ENCODE results near the gene LPCAT1.

DNA sequence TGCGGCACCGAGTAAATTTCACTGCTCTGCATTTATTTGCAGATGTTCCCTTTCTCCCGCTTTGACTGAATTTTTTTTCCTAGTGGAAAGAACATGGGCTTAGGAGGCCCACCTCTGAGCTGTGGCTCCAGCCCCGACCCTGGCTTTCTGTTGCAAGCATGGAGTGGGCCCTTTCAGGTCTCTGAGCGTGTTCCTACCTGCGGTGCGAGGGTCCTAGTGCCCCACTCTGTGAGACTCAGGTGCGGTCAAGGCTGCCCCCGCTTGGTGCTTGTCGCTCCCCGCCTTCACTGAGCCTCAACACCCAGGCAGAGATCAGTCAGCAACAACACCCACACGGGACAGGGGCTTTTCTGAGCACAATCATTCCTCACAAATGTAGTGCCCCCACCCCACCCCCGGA lies 110.5 kb downstream of the LPCAT1 start:
- TF ChIP-seq, protein P1, sequence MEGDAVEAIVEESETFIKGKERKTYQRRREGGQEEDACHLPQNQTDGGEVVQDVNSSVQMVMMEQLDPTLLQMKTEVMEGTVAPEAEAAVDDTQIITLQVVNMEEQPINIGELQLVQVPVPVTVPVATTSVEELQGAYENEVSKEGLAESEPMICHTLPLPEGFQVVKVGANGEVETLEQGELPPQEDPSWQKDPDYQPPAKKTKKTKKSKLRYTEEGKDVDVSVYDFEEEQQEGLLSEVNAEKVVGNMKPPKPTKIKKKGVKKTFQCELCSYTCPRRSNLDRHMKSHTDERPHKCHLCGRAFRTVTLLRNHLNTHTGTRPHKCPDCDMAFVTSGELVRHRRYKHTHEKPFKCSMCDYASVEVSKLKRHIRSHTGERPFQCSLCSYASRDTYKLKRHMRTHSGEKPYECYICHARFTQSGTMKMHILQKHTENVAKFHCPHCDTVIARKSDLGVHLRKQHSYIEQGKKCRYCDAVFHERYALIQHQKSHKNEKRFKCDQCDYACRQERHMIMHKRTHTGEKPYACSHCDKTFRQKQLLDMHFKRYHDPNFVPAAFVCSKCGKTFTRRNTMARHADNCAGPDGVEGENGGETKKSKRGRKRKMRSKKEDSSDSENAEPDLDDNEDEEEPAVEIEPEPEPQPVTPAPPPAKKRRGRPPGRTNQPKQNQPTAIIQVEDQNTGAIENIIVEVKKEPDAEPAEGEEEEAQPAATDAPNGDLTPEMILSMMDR (IDR thresholded peaks at IDR 0.05): no peak
- TF ChIP-seq ZFX (IDR thresholded peaks at IDR 0.05; ENCODE audit: borderline replicate concordance): no peak

Data from 22Rv1 (cell line).